DMS79 (cell line): ENCODE measurements around the gene WFDC2.

Experiments
- DNase-seq: peaks from one replicate; lab custom pipeline; 2025; lab: John Stamatoyannopoulos, UW

Gene WFDC2

GRCh38 chr20:45469336-45470261 is at the start of gene WFDC2:
Gene WFDC2, plus strand, starts transcription at chr20:45469753. Its CDS starts 29 bp downstream, at chr20:45469782.
- DNase-seq: no peak

- DNase-seq: no peak
Measured at GRCh38 chr20:45420125-45420524, 49.4 kb upstream of the WFDC2 start.

- DNase-seq: no peak
Measured at GRCh38 chr20:45423700-45424099, 45.9 kb upstream of the WFDC2 start.

GRCh38 chr20:45425561-45425960 is 44.0 kb upstream of the WFDC2 start:
- DNase-seq: no peak

- no peak for DNase-seq
Measured at GRCh38 chr20:45426320-45427016, 43.1 kb upstream of the WFDC2 start.

GRCh38 chr20:45427236-45428149 is 42.1 kb upstream of the WFDC2 start:
- DNase-seq: no peak

GRCh38 chr20:45429618-45430017 is 39.9 kb upstream of the WFDC2 start:
- DNase-seq: no peak

GRCh38 chr20:45432294-45432693 is 37.3 kb upstream of the WFDC2 start:
- no peak for DNase-seq

GRCh38 chr20:45433316-45433715 is 36.2 kb upstream of the WFDC2 start:
- DNase-seq: no peak

- no peak for DNase-seq
Measured at GRCh38 chr20:45433976-45434375, 35.6 kb upstream of the WFDC2 start.

- DNase-seq: peak; percentile 18
Measured at GRCh38 chr20:45436732-45437485, 32.6 kb upstream of the WFDC2 start.

GRCh38 chr20:45440424-45440823 is 29.1 kb upstream of the WFDC2 start:
- no peak for DNase-seq

- no peak for DNase-seq
Measured at GRCh38 chr20:45440891-45441685, 28.5 kb upstream of the WFDC2 start.

- no peak for DNase-seq
Measured at GRCh38 chr20:45441746-45442145, 27.8 kb upstream of the WFDC2 start.

- no peak for DNase-seq
Measured at GRCh38 chr20:45444050-45444449, 25.5 kb upstream of the WFDC2 start.

- no peak for DNase-seq
Measured at GRCh38 chr20:45445805-45446562, 23.6 kb upstream of the WFDC2 start.

- no peak for DNase-seq
Measured at GRCh38 chr20:45448270-45448669, 21.3 kb upstream of the WFDC2 start.

- DNase-seq: no peak
Measured at GRCh38 chr20:45449528-45449927, 20.0 kb upstream of the WFDC2 start.

- DNase-seq: no peak
Measured at GRCh38 chr20:45450097-45450818, 19.3 kb upstream of the WFDC2 start.
